CD4-positive, alpha-beta T cell treated with Interleukin-6 at 100 ng/mL for 8 hours (primary cell): ENCODE data around the gene FBXW5.

Source experiments
- DNase-seq: peaks from one replicate; pipeline ENCODE4 v3.0.0-alpha.2; 2020; ENCODE audit warnings: mixed read lengths, low spot score

The FBXW5 gene

GRCh38 chr9:136978073-136978864, 33.7 kb upstream of the FBXW5 start:
- peak; percentile 62 for DNase-seq

GRCh38 chr9:136977649-136978072, 33.1 kb upstream of the FBXW5 start:
- no peak for DNase-seq

- no peak for DNase-seq
Measured at GRCh38 chr9:136977223-136977622, 32.7 kb upstream of the FBXW5 start, which contains the start of gene PTGDS. PTGDS (plus strand) TSS chr9:136977504; CDS start chr9:136977579, 75 bp downstream.

- DNase-seq: no peak
Measured at GRCh38 chr9:136975644-136976043, 31.1 kb upstream of the FBXW5 start.

GRCh38 chr9:136974817-136975535, 30.4 kb upstream of the FBXW5 start:
- DNase-seq: no peak

GRCh38 chr9:136973618-136974617, 29.4 kb upstream of the FBXW5 start:
- no peak for DNase-seq

- no peak for DNase-seq
Measured at GRCh38 chr9:136972743-136973142, 28.2 kb upstream of the FBXW5 start.

- DNase-seq: no peak
Measured at GRCh38 chr9:136972335-136972734, 27.8 kb upstream of the FBXW5 start.

- DNase-seq: no peak
Measured at GRCh38 chr9:136971746-136972145, 27.2 kb upstream of the FBXW5 start.

- DNase-seq: no peak
Measured at GRCh38 chr9:136970361-136970760, 25.8 kb upstream of the FBXW5 start.

- no peak for DNase-seq
Measured at GRCh38 chr9:136969774-136970173, 25.2 kb upstream of the FBXW5 start.

GRCh38 chr9:136969150-136969549, 24.6 kb upstream of the FBXW5 start:
- DNase-seq: no peak

- DNase-seq: no peak
Measured at GRCh38 chr9:136968333-136969127, 24.0 kb upstream of the FBXW5 start.

GRCh38 chr9:136965771-136966484, 21.4 kb upstream of the FBXW5 start:
- peak; percentile 42 for DNase-seq

- no peak for DNase-seq
Measured at GRCh38 chr9:136964833-136965422, 20.4 kb upstream of the FBXW5 start.

- no peak for DNase-seq
Measured at GRCh38 chr9:136964171-136964689, 19.7 kb upstream of the FBXW5 start.

GRCh38 chr9:136963751-136964150, 19.2 kb upstream of the FBXW5 start:
- DNase-seq: no peak

- no peak for DNase-seq
Measured at GRCh38 chr9:136963341-136963740, 18.8 kb upstream of the FBXW5 start.

GRCh38 chr9:136962701-136963248, 18.2 kb upstream of the FBXW5 start:
- no peak for DNase-seq

- no peak for DNase-seq
Measured at GRCh38 chr9:136962163-136962562, 17.6 kb upstream of the FBXW5 start.
